T-helper 1 cell (primary cell): ENCODE results near the gene FXYD4.

ENCODE experiments used
- DNase-seq, 5 donors: peaks; one replicate each; pipeline ENCODE4 v3.0.0-alpha.2; 2012 to 2020

Gene FXYD4

GRCh38 chr10:43347997-43348396 lies 23.4 kb upstream of the FXYD4 start:
- DNase-seq = no peak

DNA sequence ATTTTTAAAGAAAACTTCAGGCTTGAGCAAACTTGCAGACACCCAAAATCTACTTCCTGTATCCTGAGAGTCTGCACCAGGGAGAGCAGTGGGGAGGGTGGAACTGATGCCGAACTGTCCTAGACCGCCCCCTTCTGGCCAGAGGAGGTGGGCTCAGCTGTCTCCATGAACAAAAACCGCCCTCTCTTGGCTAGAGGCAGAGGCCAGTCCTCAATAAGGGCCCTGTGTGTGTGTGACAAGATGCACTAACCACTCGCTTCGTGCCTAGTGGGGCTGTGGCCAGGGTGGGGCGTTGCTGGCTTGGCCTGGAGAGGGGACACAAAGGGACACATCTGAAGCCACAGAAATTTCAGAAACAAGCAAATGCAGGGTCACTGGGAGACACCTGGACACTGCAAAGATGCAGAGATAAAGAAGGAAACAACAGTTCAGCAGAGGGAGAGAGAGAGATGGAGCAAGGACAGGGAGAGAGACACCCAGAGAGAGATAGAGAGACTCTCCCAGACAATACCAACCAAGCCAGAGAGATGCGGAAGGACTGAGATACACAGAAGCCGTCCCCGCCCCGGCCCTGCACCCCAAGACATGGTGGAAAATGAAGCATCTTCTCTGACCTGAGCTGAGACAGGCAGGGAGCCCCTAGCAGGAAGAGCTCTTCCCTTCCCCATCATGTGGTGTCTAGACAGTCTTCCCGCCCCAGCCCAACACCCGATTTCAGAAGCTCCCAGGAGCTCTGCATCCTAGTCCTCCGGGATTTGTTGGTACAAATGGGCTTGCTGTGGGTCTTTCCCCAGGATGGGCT lies 22.7 kb upstream of the FXYD4 start:
- DNase-seq = peak; percentile 69 to 88 (median 81)

- no peak for DNase-seq
Observed at GRCh38 chr10:43350156-43350555, 21.3 kb upstream of the FXYD4 start.

DNA sequence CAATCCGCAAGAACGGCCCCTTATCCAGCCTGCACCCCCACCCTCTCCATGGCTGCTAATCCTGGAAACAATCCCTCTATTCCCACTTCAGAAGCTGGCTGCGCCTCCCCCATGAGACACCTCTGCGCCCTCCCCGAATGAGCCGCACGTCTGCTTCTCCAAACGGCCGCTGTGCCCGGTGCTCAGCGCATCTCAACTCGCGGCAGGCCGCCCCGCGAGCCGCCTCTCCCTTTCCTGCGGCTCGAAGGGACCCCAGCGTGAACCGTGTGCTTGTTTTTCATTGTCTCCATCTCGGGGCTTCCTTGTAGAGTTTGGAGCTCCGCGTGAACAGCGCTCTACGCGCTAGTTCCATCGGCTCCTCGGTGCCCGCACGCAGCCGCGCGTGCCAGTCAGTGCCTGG lies 20.8 kb upstream of the FXYD4 start:
- no peak for DNase-seq

DNA sequence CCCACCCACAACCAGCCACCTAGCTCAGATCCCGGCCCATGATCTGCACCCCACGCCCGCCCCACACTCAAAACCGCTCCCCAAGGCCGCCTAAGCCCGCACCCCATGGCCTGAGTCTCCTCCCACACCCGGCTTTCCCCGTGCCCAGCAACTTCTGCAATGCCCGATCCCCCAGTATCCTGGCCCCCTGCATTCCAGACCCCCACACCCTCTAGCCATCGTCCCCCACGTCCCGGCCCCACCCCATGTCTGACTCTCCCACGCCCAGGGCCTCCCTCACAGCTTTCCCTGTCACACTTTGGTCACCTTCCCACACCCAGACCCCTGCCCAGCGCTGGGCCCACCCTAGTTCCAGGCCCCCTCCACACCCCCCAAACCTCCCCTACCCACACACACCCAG lies 20.1 kb upstream of the FXYD4 start:
- no peak for DNase-seq

DNA sequence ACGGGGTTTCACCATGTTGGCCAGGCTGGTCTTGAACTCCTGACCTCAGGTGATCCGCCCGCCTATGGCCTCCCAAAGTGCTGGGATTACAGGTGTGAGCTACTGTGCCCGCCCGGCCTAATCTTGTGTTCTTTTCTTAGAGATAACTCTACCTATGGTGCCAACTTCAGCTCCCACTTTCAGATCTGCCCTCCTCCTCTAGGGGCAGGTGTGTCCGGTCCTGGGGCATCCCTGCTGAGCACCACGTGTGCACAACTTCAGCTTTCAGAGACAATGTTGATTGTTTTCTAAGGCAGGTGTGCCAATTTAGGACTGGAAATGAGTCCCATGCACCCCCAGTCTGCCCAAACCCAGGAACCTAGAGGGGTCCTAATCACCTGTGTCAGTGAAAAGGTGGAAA lies 18.5 kb upstream of the FXYD4 start:
- no peak for DNase-seq

- no peak for DNase-seq
Observed at GRCh38 chr10:43353495-43354329, 17.7 kb upstream of the FXYD4 start.

DNA sequence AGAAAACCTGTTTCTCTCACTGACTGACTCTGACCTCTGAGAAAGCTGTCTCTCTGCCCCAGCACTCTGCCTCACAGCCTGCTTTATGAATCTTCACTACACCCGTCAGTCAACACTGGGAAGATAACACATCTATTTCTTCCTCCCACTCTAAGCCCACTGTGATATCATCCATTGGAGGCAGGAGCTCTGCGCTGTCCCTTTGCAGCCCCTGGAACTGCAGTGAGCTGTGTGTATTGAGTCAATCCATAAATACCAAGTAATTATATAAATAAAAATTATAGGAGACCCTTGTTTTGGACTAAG lies 17.2 kb upstream of the FXYD4 start:
- DNase-seq = no peak

- no peak for DNase-seq
Observed at GRCh38 chr10:43354879-43355380, 16.5 kb upstream of the FXYD4 start.

DNA sequence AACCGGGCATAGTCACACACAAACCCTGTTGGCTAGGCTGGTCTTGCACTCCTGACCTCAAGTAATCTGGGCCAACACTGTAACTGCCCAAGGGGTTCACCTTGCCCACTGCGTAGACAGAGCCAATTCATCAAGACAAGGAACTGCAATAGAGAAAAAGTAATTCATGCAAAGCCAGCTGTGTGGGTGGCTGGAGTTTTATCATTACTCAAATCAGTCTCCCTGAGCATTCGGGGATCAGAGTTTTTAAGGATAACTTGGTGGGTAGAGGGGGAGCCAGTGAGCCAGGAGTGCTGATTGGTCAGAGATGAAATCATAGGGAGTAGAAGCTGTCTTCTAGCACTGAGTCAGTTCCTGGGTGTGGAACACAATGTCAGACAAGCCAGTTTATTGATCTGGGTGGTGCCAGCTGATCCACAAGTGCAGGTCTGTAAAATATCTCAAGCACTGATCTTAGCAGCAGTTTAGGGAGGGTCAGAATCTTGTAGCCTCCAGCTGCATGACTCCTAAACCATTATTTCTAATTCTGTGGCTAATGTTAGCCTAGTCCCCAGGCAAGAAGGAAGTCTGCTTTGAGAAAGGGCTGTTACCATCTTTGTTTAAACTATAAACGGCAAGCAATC lies 15.6 kb upstream of the FXYD4 start:
- DNase-seq = peak in 1 of 5 donors; percentile 46

DNA sequence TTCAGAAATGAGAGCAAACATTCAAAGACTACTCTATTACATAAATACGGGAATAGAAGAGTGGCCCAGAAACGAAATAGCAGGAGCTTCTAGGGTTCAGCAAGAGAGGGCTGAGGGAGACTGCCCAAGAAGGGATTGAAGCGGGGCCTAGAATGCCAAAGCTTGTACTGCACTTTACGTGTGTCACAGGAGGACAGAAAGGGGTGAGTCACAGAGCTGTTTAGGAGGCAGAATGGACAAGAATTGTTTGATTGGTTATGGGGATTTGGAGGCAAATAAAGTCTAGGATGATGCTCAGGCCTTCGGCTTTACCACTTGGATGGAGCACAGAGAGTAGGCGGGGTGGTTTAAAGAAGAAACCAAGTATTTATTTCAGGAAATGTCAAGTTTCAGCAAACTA lies 11.3 kb upstream of the FXYD4 start:
- no peak for DNase-seq

GRCh38 chr10:43361547-43362190 lies 9.8 kb upstream of the FXYD4 start:
- peak in 1 of 5 donors; percentile 40 for DNase-seq

DNA sequence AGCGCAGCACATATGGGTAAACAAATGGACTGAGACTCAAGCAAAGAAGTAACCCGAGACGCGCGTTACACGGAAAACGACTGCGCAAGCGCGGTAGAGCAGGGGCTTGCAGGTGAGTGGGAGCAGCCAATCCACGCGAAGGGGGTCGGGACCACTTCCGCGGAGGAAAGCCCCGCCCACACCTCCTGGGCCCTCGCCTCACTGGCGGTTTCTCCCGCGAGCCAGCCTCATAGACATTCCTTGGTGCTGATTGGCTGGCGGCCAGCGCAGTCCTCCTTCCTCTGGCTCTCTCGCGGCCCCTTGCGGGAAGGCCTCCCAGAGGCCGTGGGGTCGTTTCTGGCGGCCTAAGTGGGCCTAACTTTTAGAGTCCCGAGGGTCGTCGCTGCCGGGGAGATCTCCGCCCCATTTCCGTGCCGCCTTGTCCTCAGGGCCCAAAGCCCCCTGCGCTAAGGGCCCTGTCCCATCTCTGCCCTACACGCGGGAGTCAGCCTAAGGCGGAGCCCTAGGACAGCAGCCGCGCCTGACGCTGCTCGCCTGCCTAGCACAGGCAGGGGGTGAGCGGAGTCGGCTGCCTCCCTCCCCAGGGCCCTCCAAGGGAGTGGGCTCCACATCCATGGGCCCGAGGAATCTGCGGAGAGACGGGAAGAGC lies 9.1 kb upstream of the FXYD4 start:
- DNase-seq = peak; percentile 98

GRCh38 chr10:43365001-43365400 lies 6.4 kb upstream of the FXYD4 start:
- no peak for DNase-seq

- DNase-seq = no peak
Observed at GRCh38 chr10:43369921-43370320, 1.5 kb upstream of the FXYD4 start.

DNA sequence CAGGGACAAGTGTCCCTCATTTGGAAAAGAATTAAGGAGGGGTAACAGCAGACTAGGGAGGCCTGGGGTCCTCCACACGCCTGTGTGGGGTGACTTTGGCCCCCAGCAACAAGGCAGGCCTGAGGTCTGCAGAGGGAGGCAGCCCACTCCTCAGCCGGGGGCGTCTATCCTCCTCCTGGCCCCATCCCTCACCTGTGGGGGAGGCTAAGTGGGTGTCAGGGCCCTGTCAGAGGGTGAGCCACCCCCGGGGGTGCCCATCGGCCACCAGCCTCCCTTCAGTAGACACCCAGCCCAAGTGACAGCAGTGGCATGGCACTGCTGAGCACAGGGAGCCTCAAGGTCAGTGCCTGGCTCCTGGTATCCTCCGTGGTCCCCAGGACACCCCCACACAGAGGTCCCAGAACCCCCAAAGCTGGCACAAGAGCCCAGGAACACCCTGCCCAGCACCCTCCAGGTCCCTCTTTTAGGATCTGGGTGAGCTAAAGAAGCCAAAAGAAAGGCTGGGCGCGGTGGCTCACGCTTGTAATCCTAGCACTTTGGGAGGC lies 693 bp upstream of the FXYD4 start:
- DNase-seq = no peak

DNA sequence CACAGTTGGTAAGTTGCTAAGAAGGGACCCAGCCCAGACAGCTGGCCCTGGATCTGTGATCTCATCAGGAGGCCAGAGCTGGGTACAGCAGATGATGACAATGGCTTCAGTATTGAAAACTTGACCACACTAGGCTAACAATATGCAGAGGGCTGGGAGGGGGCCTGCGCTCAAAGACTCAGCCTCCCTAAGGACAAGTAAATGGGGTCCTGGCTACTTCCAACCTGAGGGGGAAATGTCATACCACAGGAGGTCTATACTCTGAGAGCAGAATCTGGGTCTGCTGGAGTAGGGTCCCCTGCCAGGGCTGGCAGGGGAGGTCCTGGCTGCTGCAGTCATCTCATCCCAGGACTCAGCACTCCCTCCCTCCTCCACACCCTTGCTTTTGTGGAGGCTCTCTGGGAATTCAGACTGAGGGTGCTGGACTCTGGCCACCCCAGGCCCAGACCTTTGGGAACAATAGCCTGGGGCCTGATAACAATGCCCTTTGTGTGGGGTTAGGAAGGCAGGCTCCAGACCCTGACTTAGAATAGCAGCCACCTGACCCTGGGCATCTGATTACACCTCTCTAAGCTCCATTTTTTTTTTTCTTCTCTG lies 1.4 kb downstream of the FXYD4 start:
- no peak for DNase-seq

- no peak for DNase-seq
Observed at GRCh38 chr10:43373461-43373860, 2.0 kb downstream of the FXYD4 start.

DNA sequence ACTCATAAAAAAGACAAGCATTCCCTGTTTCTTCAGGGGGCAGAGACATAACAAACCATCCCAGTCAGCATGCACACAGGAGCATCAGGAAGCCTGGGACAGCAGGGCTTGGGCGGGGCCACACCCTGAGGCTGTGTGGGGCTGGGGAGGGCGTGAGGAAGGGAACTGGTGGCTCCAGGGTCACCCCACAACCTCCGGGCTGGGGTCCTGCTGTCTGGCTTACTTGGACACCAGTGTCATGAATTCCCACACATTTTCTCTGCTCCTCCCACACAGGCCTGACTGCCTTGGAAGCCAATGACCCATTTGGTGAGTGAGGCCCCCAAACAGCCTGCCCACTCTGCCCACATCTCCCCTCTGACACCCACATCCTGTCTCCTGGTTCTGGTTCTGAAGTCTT lies 2.8 kb downstream of the FXYD4 start:
- no peak for DNase-seq

- DNase-seq = no peak
Observed at GRCh38 chr10:43375401-43376020, 4.1 kb downstream of the FXYD4 start.

DNA sequence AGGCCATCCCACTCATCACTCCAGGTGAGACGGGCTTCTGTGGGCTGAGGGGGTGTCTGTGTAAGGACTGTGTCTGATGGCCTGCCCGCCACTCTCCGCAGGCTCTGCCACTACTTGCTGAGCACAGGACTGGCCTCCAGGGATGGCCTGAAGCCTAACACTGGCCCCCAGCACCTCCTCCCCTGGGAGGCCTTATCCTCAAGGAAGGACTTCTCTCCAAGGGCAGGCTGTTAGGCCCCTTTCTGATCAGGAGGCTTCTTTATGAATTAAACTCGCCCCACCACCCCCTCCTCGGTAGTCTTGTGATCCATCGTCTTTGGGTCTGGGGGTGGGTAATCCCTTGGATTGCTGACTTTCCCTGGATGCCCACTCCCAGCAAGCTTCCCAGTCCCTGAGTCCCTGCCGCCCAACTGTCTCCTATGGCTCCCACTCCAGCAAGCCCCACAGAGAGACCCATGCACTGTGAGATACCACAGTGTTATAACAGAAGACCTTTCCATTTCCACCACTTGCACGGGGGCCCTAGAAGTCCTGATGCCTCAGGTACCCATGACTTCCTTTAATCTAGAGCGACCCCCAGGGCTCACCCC lies 4.7 kb downstream of the FXYD4 start:
- DNase-seq = no peak
